Activated CD4-positive, alpha-beta T cell treated with anti-CD3 and anti-CD28 coated beads, Interleukin-10, Interleukin-2, amounts not matched to agents 100 ng/mL and 50 ng/mL, durations not matched to agents 16 hours and 8 hours (primary cell): ENCODE data around the gene WNT5B.

Source experiments
- DNase-seq: peaks from one replicate; pipeline ENCODE4 v3.0.0-alpha.2; 2020

Gene WNT5B

DNA sequence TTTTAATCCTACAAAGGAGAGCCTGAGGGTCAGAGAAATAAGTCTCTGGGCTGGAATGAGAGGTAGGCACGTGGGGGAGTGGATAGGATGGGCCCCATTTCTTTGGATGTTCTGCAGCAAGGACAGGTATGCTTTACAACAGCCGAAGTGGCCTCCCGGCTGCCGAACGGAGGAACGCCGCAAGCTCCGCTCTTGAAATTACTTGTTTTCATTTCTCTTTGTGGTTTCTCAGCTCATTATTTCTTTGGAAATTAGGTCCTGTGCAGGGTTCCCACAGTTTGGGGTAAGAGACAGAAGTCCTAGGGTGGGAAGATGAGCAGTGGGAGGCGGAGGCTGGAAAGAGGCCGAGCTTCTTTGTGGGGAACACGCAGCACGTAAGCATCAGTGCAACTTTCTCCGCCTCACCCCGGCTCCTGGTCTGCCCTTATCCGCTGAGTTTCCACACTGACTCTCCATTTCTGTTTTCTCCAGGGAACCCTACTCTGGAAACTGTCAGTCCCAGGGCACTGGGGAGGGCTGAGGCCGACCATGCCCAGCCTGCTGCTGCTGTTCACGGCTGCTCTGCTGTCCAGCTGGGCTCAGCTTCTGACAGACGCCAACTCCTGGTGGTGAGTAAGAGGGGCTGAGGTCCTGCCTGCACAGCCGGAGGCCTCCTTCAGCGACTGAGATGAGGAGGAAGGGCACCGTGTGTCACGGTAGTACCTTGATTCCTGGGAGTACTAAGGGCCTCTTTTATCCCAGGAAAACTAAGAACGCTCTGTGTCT, 2.0 kb downstream of the WNT5B start:
- DNase-seq = no peak

DNA sequence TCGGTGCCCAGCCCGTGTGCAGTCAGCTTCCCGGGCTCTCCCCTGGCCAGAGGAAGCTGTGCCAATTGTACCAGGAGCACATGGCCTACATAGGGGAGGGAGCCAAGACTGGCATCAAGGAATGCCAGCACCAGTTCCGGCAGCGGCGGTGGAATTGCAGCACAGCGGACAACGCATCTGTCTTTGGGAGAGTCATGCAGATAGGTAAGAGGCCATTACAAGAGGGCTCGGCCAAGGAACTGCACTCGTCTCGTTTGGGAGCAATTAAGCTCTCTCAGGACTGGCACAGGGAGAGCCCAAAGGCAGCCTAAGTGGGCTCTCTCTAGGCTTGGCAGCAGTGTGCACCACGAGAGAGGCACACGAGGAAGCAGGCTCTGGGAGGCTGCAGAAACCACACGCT, 3.7 kb downstream of the WNT5B start:
- no peak for DNase-seq

DNA sequence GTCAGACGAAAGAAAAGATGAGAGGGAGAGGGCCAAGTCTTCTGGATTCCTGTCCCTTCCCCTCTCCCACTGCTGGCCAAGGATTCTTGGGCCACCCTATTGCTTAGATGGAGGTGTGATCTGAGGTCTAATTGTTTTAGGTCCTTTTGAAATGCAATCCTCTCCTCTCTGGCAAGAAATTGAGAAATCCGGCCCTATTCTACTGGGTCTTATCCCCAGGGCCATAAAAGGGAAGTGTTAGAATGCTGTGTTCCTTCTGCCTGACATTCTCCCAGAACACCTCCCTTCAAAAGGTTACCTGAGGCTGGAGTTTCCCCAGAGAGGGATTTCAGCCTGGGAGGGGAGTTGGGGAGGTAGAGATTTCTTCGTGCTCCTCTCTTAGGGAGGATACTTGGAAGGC, 4.4 kb downstream of the WNT5B start:
- DNase-seq = no peak

DNA sequence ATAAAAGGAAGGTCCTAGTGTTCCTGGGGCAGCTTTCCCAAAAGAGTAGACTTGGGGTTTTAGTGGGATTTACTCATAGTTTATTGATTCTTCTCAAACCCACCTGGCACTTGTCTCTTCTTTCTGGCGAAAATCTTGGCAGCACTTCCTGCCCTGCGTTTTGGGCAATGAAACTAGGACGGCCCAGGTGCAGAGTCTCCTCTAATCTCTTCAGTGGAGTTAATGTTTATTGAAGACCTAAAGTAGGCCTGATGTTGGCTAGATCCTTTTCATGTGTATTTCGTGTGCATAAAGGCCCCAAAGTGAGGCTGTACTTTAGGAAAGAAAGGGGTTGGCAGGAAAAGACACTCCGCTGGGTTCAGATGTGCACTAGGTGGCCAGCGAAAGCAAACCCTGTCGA, 5.1 kb downstream of the WNT5B start:
- DNase-seq = no peak

DNA sequence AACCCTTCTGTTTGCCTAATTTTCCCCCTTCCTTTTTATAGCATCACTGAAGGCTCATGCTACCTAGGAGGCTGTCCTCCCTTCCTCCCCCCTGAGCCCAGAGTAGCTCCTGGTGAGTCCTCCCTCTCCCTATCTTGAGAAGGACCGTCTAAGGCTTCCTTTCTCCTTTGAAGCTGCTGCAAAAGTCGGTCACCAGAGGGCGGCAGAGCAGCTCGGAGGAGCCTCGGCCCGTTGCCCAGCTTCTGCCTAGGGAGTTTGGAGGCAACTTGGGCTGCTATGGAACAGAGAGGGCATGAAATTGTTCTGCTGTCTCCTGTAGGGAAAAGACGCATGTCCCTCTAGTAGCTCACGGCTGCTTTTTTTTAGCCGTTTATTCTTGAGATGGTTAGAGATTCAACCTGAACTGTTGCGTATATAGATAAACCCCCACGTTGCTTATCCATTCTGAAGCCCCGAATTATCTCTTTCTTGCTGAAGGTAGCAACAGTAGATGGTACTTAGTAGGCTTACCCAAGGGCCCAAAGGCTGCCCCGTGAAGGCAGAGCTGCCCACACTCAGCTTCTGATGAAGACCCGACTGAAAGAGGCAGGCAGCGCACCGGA, 5.7 kb downstream of the WNT5B start:
- DNase-seq = peak; percentile 69

DNA sequence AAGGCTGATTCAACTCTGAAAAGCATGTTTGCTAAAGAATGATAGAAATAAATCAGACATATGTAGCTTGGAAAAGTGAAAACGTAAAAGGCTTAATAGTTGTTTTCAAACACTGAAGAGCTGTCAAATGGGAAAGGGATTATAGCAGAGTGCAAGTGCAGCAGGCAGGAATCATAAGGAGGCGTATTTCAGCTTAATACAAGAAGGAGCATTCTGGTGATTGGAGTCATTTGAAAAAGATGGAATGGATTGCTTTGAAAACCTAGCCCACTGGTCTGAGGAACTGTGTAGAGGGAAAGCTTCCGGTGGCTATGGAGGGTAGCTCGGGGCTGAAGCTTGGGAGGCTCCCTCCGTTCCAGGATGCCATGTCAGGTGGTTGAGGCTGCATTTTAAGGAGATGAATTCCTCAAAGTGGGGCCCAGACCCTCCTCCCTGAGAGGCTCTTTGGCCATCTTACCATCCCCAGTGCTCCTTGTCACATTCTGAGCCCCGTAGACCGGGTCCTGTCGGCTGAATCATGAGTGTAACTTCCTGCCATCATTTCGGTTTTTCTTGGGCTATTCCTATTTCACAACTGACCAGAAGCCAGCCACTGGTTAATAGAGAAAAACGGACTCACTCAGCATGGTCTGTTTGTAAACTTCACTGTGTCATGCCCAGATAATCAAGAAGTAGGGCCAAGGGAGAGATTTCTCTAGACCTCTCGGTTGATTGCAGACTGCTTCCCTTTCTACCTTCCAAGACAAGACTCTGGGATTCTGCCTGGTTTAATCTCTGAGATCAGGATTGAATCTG, 6.5 kb downstream of the WNT5B start:
- DNase-seq = no peak

DNA sequence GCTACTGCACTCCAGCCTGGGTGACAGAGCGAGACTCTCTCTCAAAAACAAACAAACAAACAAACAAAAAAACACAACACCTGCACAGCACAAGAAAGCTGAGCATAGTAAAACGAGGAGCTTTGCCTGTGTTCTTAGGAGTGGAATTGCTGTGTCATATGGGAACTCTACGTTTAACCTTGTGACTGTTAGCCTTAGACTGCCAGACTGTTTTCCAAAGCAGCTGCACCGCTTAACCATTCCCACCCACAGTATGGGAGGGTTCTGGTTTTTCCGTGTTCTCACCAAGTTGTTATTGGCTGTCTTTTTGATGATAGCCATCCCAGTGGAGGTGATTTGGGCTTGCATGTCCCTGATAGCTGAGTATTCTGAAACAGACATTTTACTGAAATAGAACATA, 9.2 kb downstream of the WNT5B start:
- DNase-seq = no peak

DNA sequence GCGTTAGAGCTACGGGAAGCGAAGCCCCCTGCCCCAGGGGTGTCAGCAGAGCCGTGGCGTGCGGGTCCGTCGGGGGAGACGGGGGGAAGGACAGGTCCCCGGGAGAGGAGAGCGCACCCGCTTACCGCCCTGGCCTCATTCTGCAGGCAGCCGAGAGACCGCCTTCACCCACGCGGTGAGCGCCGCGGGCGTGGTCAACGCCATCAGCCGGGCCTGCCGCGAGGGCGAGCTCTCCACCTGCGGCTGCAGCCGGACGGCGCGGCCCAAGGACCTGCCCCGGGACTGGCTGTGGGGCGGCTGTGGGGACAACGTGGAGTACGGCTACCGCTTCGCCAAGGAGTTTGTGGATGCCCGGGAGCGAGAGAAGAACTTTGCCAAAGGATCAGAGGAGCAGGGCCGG, 10.5 kb downstream of the WNT5B start:
- no peak for DNase-seq

DNA sequence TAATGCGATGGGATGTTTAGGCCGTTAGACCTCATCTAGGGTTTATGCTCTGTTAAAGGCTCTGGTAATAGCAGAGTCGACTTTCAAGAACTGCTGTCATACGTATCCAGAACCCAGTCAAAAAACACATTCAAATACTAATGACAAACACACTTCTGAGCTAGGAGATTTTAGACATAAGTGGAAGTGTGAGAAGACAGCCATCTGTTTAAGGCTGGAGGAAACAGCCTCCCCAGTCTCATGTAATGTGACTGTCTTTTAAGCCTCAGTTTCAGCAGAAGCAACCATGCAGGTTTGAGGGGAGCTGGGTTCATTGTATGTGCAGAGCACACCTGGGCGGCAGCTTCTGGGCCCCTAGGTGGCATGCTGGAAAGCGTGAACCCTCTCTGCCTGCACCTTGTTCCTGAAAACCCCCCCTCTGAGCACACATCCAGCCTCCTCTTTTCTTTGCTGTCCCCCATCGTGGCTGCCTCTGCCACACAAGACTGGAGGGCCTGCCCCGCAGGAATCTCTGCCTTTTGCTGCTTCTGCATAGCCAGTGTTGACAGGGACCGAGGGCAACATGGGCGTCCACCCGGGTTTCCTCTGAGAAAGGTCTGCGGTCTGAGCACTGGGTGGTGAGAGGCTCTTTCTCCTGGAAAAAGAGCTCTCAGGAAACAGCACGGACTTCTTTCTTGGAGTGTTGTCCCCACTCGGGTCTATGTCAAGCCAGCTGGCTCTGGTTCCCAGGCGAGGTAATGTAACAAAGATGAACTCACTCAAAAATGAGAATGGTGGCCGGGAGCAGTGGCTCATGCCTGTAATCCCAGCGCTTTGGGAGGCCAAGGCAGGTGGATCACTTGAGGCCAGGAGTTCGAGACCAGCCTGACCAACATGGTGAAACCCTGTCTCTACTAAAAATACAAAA, 11.6 kb downstream of the WNT5B start:
- DNase-seq = no peak

DNA sequence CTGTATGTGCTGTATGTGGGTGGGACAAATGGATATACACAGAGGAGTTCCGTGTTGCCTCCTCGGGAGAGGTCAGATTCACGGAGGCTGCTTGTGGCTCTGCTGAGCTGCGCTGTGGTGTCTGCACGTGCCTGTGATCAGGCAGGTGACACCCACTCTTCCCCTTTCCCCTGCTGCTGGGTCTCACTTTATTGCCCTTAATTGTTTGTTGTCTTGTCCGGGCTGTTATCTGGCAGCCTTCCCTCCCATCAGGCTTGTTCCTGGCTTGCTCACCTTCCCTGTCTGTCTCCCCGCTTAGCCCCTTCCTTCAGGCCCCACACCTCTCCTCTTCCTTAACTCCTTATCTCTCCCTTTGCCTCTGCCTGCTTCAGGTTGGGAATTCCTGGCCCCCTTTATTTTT, 13.5 kb downstream of the WNT5B start:
- no peak for DNase-seq

DNA sequence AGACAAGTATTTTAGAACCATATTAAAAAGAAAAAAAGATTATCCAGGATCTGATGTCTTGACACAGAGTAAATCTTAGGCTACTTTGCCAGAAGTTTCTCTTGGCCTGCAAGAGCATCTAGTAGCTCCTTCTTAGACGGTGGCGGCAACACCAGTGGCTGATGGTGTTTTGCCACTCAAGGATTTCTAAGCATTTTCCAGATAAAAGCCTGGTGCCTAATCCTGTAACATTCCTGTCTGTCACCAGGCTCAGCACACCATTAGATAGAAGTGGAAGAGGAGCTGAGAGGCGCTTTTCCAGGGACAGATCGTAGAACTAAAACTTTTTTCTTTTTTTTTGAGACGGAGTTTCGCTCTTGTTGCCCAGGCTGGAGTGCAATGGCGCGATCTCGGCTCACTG, 14.0 kb downstream of the WNT5B start:
- no peak for DNase-seq

DNA sequence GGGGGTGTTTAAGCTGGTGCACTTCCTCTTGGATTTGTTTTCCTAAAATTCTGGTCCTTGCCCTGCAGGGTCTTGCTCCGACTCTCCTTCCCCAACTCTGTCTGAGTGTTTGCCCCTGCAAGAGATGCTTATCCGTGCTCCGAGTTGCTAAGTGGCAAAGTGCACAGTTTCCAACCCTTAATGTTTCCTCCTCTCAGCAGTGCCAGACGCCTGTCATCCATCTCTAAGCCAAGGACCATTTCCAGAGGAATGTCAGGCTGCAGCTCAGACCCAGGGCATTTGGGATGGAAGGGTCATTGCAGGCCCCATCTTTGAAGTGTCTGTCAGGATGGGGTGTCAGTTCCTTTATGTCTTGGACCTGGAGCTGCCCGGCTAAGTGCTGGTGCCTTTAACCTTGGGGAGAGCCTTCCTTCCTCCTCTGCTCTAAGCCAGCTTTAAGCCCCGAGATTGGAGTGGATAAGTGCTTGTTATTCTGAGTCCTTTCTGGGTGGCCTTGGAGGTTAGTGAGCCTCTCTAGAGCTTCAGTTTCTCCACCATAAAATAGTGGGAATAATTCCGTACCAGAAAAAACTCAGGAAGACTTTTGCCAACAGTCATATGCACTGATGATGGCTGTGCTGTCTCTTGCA, 15.0 kb downstream of the WNT5B start:
- no peak for DNase-seq

DNA sequence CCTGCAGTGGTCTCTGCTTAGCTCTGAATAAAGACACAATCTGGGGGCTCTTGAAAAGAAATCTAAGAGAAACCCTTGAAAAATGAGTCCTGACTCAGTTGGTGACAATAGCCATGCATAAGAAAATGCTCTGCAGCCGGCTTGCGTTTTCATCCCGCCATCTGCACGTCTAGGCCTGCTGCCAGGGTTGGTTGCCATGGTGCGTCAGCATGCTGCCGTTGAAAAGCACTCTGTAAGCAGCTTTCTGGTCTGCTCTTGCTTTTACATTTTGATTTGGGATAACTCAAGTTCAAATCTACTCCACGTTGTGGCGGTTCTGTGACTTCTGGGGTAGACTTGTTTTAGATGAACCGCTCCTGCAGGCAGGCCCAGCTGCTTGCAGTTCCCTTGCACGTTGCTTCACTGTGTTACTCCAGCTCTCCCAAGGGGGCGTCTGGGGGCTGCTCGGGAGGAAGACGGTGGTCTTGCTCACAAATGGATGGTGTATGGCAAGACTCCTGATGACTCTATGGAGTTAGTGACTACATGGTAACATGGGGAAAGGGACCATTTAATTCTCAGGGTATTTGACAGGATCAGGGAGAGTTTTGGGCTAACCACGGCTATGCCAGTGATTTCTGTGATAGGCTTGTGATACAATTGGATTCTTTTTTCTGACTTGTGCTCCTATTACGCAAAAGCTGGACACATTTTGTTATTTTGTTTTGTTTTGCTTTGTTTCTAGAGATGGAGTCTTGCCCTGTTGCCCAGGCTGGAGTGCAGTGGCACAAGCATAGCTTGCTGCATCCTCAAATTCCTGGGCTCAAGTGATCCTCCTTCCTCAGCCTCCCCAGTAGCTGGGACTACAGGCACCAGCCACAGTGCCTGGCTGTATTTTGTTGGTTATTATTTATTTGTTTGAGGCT, 15.8 kb downstream of the WNT5B start:
- no peak for DNase-seq

DNA sequence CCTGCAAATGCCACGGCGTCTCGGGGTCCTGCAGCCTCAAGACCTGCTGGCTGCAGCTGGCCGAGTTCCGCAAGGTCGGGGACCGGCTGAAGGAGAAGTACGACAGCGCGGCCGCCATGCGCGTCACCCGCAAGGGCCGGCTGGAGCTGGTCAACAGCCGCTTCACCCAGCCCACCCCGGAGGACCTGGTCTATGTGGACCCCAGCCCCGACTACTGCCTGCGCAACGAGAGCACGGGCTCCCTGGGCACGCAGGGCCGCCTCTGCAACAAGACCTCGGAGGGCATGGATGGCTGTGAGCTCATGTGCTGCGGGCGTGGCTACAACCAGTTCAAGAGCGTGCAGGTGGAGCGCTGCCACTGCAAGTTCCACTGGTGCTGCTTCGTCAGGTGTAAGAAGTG, 16.8 kb downstream of the WNT5B start:
- DNase-seq = no peak

DNA sequence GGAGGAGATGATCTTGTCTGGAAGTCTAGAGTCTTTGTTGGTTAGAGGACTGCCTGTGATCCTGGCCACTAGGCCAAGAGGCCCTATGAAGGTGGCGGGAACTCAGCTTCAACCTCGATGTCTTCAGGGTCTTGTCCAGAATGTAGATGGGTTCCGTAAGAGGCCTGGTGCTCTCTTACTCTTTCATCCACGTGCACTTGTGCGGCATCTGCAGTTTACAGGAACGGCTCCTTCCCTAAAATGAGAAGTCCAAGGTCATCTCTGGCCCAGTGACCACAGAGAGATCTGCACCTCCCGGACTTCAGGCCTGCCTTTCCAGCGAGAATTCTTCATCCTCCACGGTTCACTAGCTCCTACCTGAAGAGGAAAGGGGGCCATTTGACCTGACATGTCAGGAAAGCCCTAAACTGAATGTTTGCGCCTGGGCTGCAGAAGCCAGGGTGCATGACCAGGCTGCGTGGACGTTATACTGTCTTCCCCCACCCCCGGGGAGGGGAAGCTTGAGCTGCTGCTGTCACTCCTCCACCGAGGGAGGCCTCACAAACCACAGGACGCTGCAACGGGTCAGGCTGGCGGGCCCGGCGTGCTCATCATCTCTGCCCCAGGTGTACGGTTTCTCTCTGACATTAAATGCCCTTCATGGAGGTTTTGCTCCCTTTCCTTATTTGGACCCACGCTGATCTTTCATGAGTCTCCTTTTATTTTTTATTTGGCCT, 17.7 kb downstream of the WNT5B start:
- no peak for DNase-seq

DNA sequence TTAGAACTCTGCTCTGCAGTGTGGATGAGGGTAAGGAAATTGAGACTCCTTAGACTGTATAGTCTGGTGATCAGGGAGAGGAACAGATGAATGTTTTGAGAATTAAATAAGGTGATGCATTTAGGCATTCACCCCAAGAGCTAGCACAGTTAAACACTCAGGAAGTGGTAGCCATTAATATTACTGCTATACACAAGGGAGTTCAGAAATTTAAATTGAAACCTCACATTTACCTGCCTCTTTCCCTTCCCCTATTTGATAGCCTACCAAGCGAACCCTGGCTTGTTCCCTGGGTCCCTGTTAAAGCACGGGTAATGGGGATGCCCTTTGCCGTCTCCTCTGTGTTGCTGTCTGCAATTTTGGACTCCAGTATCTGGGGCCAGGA, 18.2 kb downstream of the WNT5B start:
- DNase-seq = no peak

DNA sequence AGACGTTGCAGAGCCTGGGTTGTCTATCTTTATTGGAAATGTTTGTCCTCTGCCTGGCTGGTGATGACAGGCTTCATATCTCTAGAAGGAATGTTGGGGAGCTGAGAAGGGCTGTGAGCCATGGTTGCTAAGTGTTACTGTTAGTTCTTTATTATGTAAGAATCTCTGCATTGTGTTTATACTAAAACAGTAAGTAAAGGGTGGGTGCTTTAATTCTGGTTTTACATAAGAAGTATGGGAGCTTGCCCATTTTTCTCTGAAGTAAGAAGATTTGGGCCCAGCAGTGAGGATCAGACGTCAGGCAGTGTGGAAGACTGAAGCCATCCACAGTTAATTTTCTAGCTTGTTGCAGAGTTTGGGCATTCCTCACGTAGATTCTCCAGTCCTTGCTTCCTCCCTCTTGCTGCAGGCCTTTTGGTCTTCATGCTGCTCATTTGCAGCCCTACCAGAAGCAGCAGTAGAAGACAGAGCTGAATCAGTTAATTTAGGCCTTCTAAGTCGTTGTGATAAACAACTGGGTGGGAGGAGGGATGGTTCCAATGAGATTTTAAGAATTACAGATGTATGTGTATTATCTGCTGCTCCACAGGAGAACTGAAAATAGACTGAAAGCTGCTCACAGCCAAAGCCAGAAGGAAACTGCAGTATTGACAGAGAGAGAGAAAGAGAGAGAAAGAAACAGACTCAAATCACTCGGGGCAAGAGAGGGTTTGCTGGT, 21.4 kb downstream of the WNT5B start:
- no peak for DNase-seq

DNA sequence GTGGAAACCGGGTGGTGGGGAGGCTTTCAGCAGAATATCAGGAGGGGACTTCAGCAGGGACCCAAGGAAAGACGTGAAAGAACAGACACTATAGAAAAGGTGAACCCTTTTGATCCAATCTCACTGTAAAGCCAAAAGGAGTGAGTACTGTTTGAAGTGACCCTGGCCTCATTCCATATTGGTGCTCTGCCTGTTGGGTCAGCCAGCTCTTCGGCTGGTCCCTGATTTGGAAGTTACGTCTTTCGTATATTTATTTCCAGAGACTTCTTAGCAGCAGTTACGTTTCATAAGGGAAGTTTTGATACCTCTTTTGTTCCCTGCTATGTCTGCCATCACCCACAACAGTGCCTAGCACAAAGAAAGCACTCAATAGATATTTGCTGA, 21.9 kb downstream of the WNT5B start:
- DNase-seq = no peak

DNA sequence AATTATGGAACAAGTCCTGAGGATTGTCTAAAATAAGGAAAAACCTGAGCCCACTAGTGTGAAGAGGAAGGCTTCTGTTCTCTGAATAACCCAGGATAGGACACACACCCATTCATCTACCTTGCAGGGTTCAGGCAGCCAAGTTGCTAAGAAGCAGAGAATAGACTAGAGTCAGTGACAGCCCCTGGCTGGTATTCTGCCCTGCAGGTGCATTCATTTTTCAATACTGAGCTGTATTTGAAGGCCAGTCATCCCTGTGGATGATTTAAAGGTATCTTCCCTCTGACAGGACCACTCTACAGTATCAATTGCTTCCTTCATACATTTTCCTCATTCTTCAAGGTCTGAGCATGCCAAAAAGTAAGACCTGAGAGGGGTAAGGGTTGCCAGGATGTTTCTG, 22.9 kb downstream of the WNT5B start:
- no peak for DNase-seq

DNA sequence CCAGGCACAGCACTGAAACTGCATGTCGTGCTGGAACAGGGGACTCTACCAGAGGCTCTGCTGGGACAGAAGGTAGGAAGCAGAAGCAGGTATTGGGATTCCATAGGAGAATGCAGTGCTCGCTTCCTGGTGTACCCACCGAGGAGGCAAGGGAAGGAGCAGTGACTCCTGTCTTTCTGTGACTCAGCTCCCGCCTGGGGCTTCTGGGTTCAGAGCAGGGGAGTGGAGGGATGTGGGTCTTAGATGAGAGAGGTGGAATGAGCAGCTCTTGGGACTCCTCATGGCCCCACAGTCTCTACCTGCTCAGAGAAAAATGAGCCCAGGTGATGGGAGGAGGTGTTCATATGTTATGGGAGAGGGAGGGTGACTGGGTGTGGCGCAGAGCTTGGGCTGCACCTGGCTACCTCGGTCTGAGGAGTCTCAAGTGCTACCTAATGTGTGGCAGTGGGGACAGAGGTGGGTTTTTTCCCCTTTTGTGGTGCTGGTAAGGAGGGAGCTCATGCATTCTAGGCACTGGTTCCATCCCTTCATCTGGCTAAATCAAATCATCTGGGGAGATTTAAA, 26.3 kb downstream of the WNT5B start:
- no peak for DNase-seq
